HG02973 (cell line): ENCODE results near the gene RAD23A.

Experiments
- ATAC-seq: cut with Tn5 transposase; IDR thresholded peaks from one replicate; pipeline ENCODE4 v1.9.1; 2021; ENCODE audit warnings: moderate library complexity; ENCODE audit not compliant: unreplicated experiment

Gene RAD23A

GRCh38 chr19:13002166-13002898, 56.7 kb downstream of the RAD23A start:
- ATAC-seq = no peak

GRCh38 chr19:13003081-13003480, 57.4 kb downstream of the RAD23A start:
- no peak for ATAC-seq
